Activated CD4-positive, alpha-beta T cell treated with anti-CD3 and anti-CD28 coated beads, Interleukin-10, Interleukin-2, amounts not matched to agents 100 ng/mL and 50 ng/mL, durations not matched to agents 16 hours and 8 hours (primary cell): Measurements from ENCODE around the gene KCNIP3.
"Not testable (repeated sequence)": the region's sequence is repeated elsewhere in the genome, so short reads cannot be mapped to it uniquely, and the experiment has no call there.

ENCODE experiments used
- DNase-seq: peaks from one replicate; pipeline ENCODE4 v3.0.0-alpha.2; 2020

Gene KCNIP3

GRCh38 chr2:95374451-95374920 lies 77.3 kb downstream of the KCNIP3 start:
- DNase-seq, result no peak

- no peak for DNase-seq
Observed at GRCh38 chr2:95374921-95375471, 77.8 kb downstream of the KCNIP3 start.

GRCh38 chr2:95375532-95376150 lies 78.5 kb downstream of the KCNIP3 start:
- no peak for DNase-seq

- no peak for DNase-seq
Observed at GRCh38 chr2:95376311-95377215, 79.4 kb downstream of the KCNIP3 start.

GRCh38 chr2:95377216-95378123 lies 80.3 kb downstream of the KCNIP3 start:
- DNase-seq, result no peak

- DNase-seq, result not testable (repeated sequence)
Observed at GRCh38 chr2:95378281-95378680, 81.1 kb downstream of the KCNIP3 start.

GRCh38 chr2:95379371-95379831 lies 82.3 kb downstream of the KCNIP3 start:
- DNase-seq, result no peak

- DNase-seq, result no peak
Observed at GRCh38 chr2:95380280-95380679, 83.1 kb downstream of the KCNIP3 start.

- no peak for DNase-seq
Observed at GRCh38 chr2:95380731-95381130, 83.6 kb downstream of the KCNIP3 start.

- DNase-seq, result no peak
Observed at GRCh38 chr2:95381212-95382191, 84.4 kb downstream of the KCNIP3 start.

- no peak for DNase-seq
Observed at GRCh38 chr2:95382192-95382591, 85.0 kb downstream of the KCNIP3 start.

GRCh38 chr2:95382686-95383634 lies 85.8 kb downstream of the KCNIP3 start:
- no peak for DNase-seq

- DNase-seq, result no peak
Observed at GRCh38 chr2:95383635-95384027, 86.5 kb downstream of the KCNIP3 start.

GRCh38 chr2:95384854-95385569 lies 87.9 kb downstream of the KCNIP3 start:
- no peak for DNase-seq

GRCh38 chr2:95385570-95385984 lies 88.4 kb downstream of the KCNIP3 start:
- no peak for DNase-seq

GRCh38 chr2:95386031-95386430 lies 88.9 kb downstream of the KCNIP3 start:
- no peak for DNase-seq

GRCh38 chr2:95387358-95387757 lies 90.2 kb downstream of the KCNIP3 start:
- no peak for DNase-seq

- no peak for DNase-seq
Observed at GRCh38 chr2:95388091-95388692, 91.0 kb downstream of the KCNIP3 start.

GRCh38 chr2:95388856-95389244 lies 91.7 kb downstream of the KCNIP3 start:
- DNase-seq, result no peak
